Measurements from ENCODE around the gene LACRT.

DNA sequence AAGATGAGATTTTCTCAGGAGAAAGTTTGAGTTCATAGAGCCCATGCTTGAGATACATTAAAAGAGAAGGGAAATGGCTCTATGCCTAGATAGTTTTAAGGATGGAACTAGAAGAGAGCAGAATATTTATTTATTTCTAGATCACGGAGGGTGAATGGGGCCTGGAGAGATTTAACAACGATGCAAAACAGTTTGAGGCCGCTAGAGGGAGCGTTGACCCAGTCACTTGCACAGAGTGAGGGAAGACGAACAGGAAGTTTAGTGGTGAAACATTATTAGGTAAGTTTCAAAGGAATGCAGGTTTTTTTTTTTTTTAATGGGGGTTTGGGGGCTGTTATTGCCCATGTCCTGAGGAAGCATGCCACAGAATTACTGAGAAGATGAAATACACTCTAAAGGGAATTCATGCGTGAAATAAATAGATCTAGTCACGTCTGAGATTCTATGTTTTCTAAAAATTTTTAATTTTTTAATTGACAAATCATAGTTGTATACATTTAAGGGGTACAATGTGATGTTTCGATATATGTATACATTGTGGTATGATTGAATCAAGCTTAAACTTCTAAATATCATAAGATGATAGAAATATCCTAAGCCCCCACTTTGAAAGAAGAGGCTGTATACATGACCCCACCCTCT is 31.4 kb downstream of the LACRT start:
- TF ChIP-seq BHLHE40 (IDR thresholded peaks at IDR 0.05; ENCODE audit: borderline replicate concordance) (no peak), FOXA1 (IDR thresholded peaks at IDR 0.05) (no peak)
- TF ChIP-seq, protein P1, sequence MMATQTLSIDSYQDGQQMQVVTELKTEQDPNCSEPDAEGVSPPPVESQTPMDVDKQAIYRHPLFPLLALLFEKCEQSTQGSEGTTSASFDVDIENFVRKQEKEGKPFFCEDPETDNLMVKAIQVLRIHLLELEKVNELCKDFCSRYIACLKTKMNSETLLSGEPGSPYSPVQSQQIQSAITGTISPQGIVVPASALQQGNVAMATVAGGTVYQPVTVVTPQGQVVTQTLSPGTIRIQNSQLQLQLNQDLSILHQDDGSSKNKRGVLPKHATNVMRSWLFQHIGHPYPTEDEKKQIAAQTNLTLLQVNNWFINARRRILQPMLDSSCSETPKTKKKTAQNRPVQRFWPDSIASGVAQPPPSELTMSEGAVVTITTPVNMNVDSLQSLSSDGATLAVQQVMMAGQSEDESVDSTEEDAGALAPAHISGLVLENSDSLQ (IDR thresholded peaks at IDR 0.05), result no peak
